OCI-M1 (cell line): Measurements from ENCODE around the gene INS.
A peak's percentile ranks its signal among the peaks of the same experiment; 100 is the strongest.
"Not testable (repeated sequence)": the region's sequence is repeated elsewhere in the genome, so short reads cannot be mapped to it uniquely, and the experiment has no call there.

Experiments
- DNase-seq: peaks from one replicate; lab custom pipeline; 2025; lab: John Stamatoyannopoulos, UW

The INS gene

DNA sequence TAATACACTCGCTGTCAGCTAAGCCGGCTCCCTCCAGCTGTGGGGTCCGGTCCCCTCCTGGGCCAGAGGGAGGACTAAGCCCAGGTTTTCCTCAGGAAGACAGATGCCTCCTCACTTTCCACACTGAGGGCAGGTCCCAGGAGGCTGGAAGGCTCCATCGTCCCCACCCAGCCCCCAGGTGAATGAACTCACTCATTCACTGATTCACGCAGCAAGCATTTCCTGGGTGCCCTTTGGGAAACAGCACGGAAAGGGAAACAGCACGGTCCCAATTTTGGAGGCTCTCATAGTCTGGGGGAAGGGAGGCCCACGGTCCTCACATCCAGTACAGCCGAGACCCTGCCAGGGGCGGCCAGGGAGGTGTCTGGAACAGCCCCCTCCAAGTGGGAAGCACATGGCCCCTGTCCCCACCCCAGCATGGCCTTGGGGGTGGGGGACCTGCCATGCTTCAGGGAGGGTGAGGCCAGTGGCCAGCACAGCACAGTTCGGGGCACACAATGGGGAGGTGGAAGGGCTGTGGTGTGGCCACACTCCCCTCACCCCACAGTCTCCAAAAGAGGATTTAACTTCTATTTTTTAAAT, 19.9 kb upstream of the INS start:
- no peak for DNase-seq

- DNase-seq: no peak
Measured at GRCh38 chr11:2180347-2180746, 19.3 kb upstream of the INS start.

GRCh38 chr11:2179516-2179915, 18.5 kb upstream of the INS start:
- no peak for DNase-seq

- no peak for DNase-seq
Measured at GRCh38 chr11:2178906-2179494, 18.0 kb upstream of the INS start.

DNA sequence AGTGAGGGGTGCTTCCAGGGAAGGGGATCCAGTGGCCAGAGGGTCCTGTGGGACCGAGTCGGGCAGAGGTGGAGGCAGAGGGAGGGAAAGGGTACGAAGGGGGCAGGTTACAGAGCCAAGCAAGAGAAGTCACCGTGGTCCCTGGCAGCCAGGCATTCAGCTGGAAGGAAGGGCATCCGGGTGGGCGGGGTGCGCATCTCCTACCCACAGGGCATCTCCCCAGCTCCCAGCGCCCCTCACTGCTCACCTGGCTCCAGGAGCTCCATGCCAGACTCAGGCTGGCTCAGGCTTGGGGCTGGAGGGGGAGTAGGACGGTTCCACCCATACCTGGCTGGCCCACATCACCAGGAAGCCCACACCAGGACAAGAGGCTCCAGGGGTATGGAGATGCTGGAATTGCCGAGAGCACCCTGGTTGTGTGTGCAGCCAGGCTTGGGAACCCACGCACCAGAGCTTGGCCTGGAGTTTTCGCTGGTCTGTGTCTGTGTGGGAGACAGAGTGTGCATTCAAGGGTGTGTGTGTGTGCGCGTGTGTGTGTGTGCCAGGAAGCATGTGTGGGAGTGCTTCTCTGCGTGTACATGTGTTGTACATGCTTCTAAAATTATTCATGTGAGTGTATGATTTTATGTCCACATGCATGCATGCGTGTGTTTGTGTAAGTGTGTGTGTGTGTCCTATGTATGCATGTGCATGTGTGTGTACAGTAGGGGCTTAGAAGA, 17.2 kb upstream of the INS start:
- not testable (repeated sequence) for DNase-seq

DNA sequence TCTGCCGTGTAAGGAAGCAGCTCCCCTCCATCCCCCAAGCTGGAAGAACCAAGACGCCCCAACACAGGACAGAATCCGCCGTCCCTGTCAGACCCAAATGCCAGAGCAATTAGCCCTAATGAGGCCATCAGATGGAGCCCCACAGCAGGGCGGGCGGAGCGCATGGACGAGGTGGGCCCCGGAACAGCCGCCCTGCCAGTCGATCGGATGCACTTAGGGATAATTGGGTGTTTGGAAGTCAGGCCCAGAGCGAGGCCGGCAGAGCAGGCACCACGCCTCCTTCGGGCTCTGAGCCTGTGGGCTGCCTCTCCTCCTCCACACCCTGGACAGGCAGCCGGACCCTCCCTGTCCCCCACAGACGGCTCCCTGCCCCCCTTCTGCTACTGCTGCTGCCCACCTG, 16.1 kb upstream of the INS start:
- DNase-seq: no peak

DNA sequence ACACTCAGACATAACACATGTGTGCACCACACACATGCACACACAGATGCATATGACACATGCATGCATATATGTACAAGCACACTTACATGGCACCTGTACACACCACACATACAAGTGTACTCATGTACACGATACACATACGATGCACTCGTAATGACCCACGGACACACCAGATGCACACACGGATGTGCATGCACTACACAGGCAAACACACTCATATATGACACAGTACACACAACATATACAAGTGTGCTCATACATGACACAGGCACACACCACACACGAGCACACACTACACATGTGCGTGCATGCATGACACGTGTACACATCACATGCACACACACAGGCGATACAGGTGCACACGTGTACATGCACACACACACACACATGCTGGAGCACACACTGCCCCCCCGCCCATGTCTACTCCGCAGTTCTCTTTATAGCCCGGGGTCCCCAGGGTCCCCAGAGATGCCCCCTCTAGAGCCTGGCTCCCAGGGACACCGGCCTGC, 15.4 kb upstream of the INS start:
- DNase-seq: no peak

DNA sequence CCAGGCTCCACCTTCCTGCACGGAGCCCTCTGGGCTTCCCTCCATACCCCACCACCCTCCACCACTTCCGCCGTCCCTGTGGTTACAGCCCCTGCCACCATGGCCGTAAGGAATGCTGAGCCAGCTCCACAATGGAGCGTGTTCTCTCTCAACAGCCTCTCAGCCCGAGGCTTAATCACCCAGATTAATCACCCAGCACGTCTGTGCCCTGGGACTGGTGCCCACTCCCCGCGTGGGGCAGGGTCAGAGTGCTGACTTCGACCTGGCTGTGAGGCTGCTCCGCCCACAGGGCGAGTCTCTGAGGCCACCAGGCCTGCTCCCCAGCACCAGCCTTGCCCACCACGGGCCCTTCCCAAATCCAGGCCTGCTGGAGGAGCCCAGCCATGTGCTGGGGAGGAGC, 14.7 kb upstream of the INS start:
- no peak for DNase-seq

- no peak for DNase-seq
Measured at GRCh38 chr11:2174361-2174760, 13.4 kb upstream of the INS start.

DNA sequence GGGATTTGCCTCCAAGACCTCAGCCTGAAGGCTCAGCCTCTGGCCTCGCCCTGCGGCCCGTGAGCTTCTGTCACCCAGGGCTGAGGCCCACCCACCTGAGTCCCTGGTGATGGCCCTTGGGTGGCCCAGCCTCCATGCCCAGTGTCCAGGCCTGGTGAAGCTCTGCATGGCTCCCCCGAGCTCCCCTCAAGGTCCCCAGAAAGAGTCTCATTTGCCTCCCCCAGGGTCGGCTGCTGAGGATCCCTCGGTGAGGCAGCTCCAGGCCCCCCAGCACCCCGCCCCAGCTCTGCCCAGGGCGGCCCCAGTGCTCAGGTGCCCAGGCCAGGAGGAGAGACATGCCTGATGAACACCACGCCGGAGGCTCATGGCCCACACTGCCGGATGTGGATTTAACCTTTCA, 12.8 kb upstream of the INS start:
- no peak for DNase-seq

- DNase-seq: no peak
Measured at GRCh38 chr11:2173150-2173693, 12.2 kb upstream of the INS start.

DNA sequence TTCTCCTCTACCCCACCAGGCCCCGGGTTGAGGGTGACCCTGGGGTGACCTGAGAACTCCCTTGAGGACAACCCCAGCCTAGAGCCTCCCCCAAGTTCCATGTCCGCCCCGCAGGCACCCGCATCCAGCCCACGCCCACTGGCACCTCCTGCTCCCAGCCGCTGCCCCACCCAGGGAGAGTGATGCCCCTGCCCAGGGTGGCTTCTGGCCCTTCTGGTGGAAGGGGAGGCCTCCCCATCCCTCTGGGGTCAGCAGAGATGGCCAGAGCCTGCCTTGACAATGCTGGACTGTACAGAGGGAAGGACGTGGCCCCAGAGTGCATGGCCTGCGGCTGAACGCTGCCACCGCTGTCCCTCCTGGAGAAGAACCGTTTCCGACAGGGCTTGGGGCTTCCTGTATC, 11.7 kb upstream of the INS start:
- no peak for DNase-seq

- DNase-seq: no peak
Measured at GRCh38 chr11:2171591-2172003, 10.6 kb upstream of the INS start, which contains the start of gene TH. TH (minus strand) TSS chr11:2171815; CDS start chr11:2171786, 29 bp downstream.

GRCh38 chr11:2169626-2170570, 8.9 kb upstream of the INS start:
- no peak for DNase-seq

DNA sequence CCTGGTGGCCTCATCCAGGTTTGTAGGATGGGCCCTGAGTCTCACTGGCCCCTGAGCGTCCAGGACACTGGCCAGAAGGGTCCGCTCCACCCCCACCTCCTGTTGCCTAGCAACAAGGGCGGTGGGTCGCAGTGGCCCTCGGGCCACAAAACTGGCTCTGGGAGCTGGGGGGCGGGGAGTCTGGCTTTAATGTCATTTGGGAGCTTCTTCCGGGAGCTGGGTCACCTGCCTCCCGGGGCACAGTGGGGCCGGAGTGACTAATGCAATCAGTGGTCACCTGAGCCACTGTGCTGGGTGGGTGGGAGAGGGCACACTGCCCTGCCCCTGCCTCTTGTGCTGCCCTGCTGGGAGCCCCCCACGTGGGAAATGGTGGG, 8.0 kb upstream of the INS start:
- no peak for DNase-seq

- DNase-seq: no peak
Measured at GRCh38 chr11:2168286-2169004, 7.4 kb upstream of the INS start.

- no peak for DNase-seq
Measured at GRCh38 chr11:2167141-2168045, 6.4 kb upstream of the INS start.

DNA sequence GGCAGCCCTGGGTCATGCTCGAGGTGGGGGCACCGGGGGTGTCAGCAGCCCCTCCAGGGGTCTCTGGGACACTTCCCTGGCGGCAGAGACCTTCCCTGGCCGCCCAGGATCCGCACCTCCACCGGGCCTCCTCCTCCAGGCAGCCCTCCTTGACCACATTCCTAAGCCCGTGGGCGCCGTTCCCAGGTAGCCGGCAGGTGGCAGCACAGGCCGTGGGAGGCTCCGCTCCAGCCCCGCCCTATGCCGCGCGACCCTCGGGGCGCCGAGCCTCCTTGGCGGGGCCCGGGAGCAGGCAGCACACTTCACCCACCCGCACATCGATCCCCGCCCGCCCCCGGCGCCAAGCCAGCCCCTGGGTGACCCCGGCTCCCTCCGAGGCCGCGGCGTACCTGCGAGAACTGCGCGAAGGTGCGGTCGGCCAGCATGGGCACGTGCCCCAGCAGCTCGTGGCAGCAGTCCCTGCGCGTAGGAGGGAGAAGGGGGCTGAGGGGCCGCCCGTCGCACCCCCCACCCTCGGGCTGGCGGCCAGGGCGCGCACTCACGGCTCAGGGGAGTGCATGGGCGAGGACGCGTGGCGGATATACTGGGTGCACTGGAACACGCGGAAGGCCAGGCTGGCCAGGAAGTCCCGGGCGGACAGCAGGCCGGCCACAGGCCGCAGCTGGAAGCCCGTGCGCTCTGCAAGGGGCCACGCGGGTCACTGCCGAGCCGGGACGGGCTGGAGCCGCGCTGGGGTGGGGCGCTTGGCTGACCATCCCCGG, 5.3 kb upstream of the INS start:
- DNase-seq: peak; percentile 19

- no peak for DNase-seq
Measured at GRCh38 chr11:2165571-2165970, 4.6 kb upstream of the INS start.
